Adrenal gland (tissue), 12 donors: ENCODE measurements around the gene LCE7A. TPM values are rescaled to one million over a fixed set of nuclear protein-coding genes. Genes with fewer than 3 reads are reported as not detected.

Experiments used
- DNase-seq, 7 donors: peaks; one replicate each; pipeline ENCODE4 v3.0.0-alpha.2; 2019 to 2020
- H3K27ac ChIP-seq, 5 donors: fragments of 200-600 bp; sonication (generic) in 4 of 5; 1 replicate in 3 of 5; 2 replicates in 2 of 5; pipeline versions ENCODE4 v1.5.1 to v1.8.0; 2016 to 2020; ENCODE audit warnings: mild to moderate bottlenecking in 1 of 5
- H3K27me3 ChIP-seq: fragments of 200-600 bp; 2 replicates; pipeline ENCODE4 v1.8.0; 2021
- H3K36me3 ChIP-seq, 2 donors: fragments of 200-600 bp; replicated peaks in 1 of 2; 1 replicate in 1 of 2; 2 replicates in 1 of 2; pipeline versions ENCODE4 v1.5.1 to v1.8.0; 2018 to 2022
- H3K4me1 ChIP-seq, 2 donors: fragments of 200-600 bp; replicated peaks in 1 of 2; 1 replicate in 1 of 2; 2 replicates in 1 of 2; pipeline versions ENCODE4 v1.5.1 to v1.8.0; 2018 to 2021
- H3K4me3 ChIP-seq, 4 donors: fragments of 200-600 bp; sonication (generic) in 3 of 4; one replicate each; pipeline ENCODE4 v1.5.1; 2016 to 2018
- H3K9me3 ChIP-seq, 3 donors: fragments of 200-600 bp; sonication (generic) in 1 of 3; replicated peaks in 1 of 3; 1 replicate in 2 of 3; 2 replicates in 1 of 3; pipeline versions ENCODE4 v1.5.1 to v1.8.0; 2016 to 2021
- CTCF ChIP-seq, 6 experiments: fragments of 450-650 bp in 4 of 6; fragments of 200-600 bp in 2 of 6; sonication (generic) in 1 of 6; IDR thresholded peaks; 1 replicate in 5 of 6; 2 replicates in 1 of 6; pipeline versions ENCODE4 v1.5.1 to v1.8.0; 2016 to 2021; ENCODE audit warnings: antibody characterized with exemption in 6 of 6, mild to moderate bottlenecking in 2 of 6, moderate library complexity in 1 of 6
- POLR2A ChIP-seq, 2 donors: fragments of 450-650 bp; IDR thresholded peaks; one replicate each; pipeline ENCODE4 v1.6.1; 2017; ENCODE audit warnings: antibody characterized with exemption in 2 of 2, mild to moderate bottlenecking in 2 of 2, moderate library complexity in 1 of 2
- WGBS, 4 donors: extraction: QIAGEN DNeasy Blood & Tissue Kit in 2 of 4; methylation state at CpG; one replicate each; pipeline versions ENCODE4 v1.1.5 to v1.1.7; 2013 to 2017; 5-methylcytosine and 5-hydroxymethylcytosine counted together
- intact Hi-C, 2 donors: fragments of 100-400 bp; cut with DNase I; formaldehyde crosslinking; loops; one replicate each; pipeline versions ENCODE4 v1.14.1 to v1.15.0; 2022 to 2023
- polyA plus RNA-seq, 3 donors: library from polyadenylated mRNA; stranded (reverse); fragments of 200-250 nt in 2 of 3; fragments of 350-450 nt in 1 of 3; fragmentation: Illumina TruSeq in 1 of 3; extraction: RNeasy Lipid Tissue Mini Kit (QIAGEN cat#74804) in 1 of 3; gene quantifications; one replicate each; pipeline ENCODE4 v1.2.3, GENCODE V29; 2013 to 2014
- total RNA-seq, 9 donors: library from RNA; depleted of rRNA in 4 of 9; stranded (reverse); fragments of >200 nt in 4 of 9; fragments of 120-200 nt in 1 of 9; fragmentation: NEBNext Ultra II Directional in 1 of 9; extraction: Animal tissue kit (Norgen Biotek cat#: 25700) in 1 of 9; gene quantifications; one replicate each; pipeline versions ENCODE4 v1.1.0 to v1.2.4, GENCODE V29; 2013 to 2023
- donor health status: healthy with polysubstance abuse.
- donor health status: Bipolar disorder and iron deficiency.
- donor health status: DM: yes; HTN: yes; CAD: no.
- donor health status: DM: no; HTN: no; CAD: no.
- donor health status: DM: no; HTN: no; CAD: no.
- donor health status: DM: yes; HTN: yes; CAD: no.

The LCE7A gene
- total and polyA plus RNA-seq, 12 donors = not detected

- H3K36me3 ChIP-seq = no peaks in the 10 kb centered on the region
- no peaks in the 10 kb centered on the region for H3K4me1 ChIP-seq
- DNase-seq = no peak
- 37 to 45% (median 40%) methylated on average over 5 of the region's 5 CpGs for WGBS, 4 donors
- H3K27me3 ChIP-seq = no peaks in the 10 kb centered on the region
- H3K4me3 ChIP-seq = no peak overlapping the region
- no peak overlapping the region for H3K27ac ChIP-seq
- H3K9me3 ChIP-seq = no peaks in the 10 kb centered on the region
- TF ChIP-seq CTCF (IDR thresholded peaks at IDR 0.05) = no peak
- TF ChIP-seq POLR2A (IDR thresholded peaks at IDR 0.05) = no peak
- intact Hi-C loops = no loop called here
Measured at GRCh38 chr1:152823294-152823693, 36.5 kb upstream of the LCE7A start.

- Histone ChIP-seq H3K4me3 (no peak overlapping the region), H3K4me1 (no peaks in the 10 kb centered on the region), H3K9me3 (no peaks in the 10 kb centered on the region), H3K36me3 (no peaks in the 10 kb centered on the region), H3K27me3 (no peaks in the 10 kb centered on the region), H3K27ac (no peak overlapping the region)
- DNase-seq = no peak
- intact Hi-C loops = no loop called here
- no peak for TF ChIP-seq CTCF (IDR thresholded peaks at IDR 0.05)
Measured at GRCh38 chr1:152824964-152825363, 34.8 kb upstream of the LCE7A start.

- no peaks in the 10 kb centered on the region for H3K4me1 ChIP-seq
- no peaks in the 10 kb centered on the region for H3K9me3 ChIP-seq
- no peak within 1 kb of the TSS for H3K27ac ChIP-seq
- 76 to 90% (median 80%) methylated on average over 2 of the region's 2 CpGs for WGBS, 4 donors
- no peak for DNase-seq
- intact Hi-C loops = no loop called here
- no peaks in the 10 kb centered on the region for H3K27me3 ChIP-seq
- TF ChIP-seq POLR2A (IDR thresholded peaks at IDR 0.05) = no peak
- no peak for TF ChIP-seq CTCF (IDR thresholded peaks at IDR 0.05)
- no peak within 1 kb of the TSS for H3K4me3 ChIP-seq
- H3K36me3 ChIP-seq = no peaks in the 10 kb centered on the region
Measured at GRCh38 chr1:152827173-152827572, 32.6 kb upstream of the LCE7A start, which contains the start of gene LCE1A. Gene LCE1A (plus strand): TSS chr1:152827473. CDS start chr1:152827473, 0 bp downstream.

GRCh38 chr1:152836870-152837269 lies 22.9 kb upstream of the LCE7A start:
- Histone ChIP-seq H3K4me3 (no peak overlapping the region), H3K4me1 (no peaks in the 10 kb centered on the region), H3K27ac (no peak overlapping the region), H3K36me3 (no peaks in the 10 kb centered on the region), H3K27me3 (no peaks in the 10 kb centered on the region), H3K9me3 (no peaks in the 10 kb centered on the region)
- TF ChIP-seq CTCF (IDR thresholded peaks at IDR 0.05) (no peak), POLR2A (IDR thresholded peaks at IDR 0.05) (no peak)
- intact Hi-C loops = no loop called here
- no peak for DNase-seq
- 37 to 52% (median 46%) methylated on average over 2 of the region's 2 CpGs for WGBS, 4 donors
